Activated gamma-delta T cell treated with anti-CD3 and anti-CD28 coated beads, Interleukin-2, amount 50 U/mL, for 16 hours (primary cell): ENCODE results near the gene MAN1A1.

Experiments used
- DNase-seq: peaks from one replicate; pipeline ENCODE4 v3.0.0-alpha.2; 2020; ENCODE audit warnings: low read depth

The MAN1A1 gene

GRCh38 chr6:119233312-119233984 lies 116.1 kb downstream of the MAN1A1 start:
- DNase-seq = no peak

DNA sequence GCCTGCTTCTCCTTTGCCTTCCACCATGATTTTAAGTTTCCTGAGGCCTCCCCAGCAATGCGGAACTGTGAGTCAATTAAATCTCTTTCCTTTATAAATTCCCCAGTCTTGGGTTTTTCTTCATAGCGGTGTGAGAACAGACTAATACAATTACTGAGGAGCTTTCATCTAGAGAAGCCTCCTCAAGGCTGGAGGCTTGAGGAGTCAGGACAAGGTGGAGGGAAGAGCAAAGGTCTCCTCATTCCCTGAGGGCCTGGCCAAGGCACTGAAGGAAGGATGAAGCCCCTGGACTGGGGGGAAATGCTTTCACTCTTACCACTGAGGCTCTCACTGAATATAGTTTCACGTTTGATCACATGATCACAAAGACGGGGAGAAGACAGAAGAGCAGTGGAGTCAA lies 118.2 kb downstream of the MAN1A1 start:
- DNase-seq = no peak

GRCh38 chr6:119230160-119230559 lies 119.4 kb downstream of the MAN1A1 start:
- no peak for DNase-seq

DNA sequence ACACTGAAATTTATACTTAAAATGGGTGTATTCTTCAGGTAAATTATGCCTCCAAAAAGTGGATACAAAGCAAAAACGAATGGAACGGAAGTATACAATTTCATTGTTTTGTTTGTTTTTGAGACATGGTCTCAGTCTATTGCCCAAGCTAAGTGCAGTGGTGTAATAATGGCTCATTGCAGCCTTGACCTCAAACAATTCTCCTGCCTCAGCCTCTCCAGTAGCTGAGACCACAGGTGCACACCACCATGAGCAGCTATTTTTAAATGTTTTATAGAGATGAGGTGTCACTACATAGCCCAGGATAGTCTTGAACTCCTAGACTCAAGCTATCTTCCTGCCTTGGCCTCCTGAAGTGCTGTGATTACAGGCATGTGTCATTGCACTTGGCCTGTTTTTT lies 122.2 kb downstream of the MAN1A1 start:
- no peak for DNase-seq

DNA sequence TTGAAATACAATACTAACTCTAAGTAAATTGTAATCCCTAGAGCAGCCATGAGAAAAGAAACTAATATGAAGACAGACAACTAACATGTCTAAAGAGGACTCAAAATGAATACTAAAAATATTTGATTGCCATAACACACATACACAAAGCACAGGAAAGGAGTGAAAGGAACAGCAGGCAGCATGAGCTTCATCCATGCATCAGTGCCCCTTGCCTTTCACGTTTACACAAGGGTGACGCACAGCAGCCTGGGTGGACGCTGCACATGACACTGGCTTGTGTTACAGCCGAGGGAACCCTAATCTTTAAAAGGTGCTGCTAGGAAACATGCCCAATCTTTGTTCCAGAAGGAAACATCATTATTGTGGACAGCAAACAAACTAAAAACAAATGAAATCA lies 123.5 kb downstream of the MAN1A1 start:
- DNase-seq = no peak

DNA sequence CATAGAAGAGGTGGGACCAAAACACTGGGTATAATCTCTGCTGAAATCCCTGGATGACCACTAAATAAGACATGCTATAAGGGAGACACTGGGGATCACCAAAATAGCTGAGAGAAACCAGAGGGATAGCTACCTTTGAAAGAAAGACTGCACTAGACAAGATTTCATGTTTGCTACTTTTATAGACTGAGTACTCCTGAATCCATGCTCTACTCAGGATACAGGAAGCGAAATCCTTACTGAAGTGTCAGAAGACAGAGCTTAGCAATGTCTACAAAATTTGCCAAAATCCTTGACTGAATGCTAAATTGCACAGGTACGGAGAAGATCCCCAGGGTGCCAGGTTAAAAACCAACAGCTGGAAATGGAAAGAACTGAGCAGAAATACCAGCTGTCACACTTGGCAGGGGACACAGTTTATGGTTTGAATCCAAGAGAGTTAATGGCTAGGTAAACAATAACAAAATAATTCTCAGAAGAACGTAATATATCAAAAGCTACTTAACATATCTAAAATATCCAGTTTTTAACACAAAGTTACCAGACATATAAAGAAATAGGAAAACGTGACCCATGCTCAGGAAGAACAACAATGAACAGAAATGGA lies 125.4 kb downstream of the MAN1A1 start:
- DNase-seq = no peak

GRCh38 chr6:119220452-119220851 lies 129.1 kb downstream of the MAN1A1 start:
- no peak for DNase-seq

GRCh38 chr6:119218548-119218947 lies 131.0 kb downstream of the MAN1A1 start:
- DNase-seq = no peak

DNA sequence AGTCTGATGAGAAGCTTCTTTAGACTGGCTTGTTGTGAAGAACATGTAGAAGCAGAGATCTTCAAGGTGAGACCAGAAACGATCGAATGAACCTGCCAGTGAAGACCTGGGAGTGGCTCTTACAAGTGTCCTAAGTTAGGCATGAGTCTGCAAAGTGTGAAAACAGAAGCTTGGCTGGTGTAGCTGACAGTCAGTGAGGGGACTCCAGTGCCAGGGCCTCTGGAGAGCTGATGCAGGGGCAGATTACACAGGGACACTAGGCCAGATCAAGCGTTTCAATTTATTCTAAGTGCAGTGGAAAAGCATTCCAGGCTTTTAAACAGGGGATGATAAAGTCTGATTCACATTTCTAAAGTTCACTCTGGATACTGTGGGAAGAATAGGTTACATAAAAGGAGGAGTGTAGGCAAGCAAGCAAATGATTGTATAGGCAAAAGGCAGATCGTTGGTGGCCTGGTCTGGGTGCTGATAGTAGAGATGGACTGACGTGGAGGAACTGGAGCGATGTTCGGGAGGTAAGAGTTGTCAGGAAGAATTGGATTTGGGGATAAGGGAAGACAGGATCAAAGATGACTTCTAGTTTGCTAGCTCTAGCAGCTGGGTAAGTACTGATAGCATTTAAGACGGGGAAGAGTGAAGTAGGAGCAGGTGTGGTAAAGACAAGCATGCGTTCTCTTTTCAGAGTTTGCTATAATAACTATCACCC lies 133.5 kb downstream of the MAN1A1 start:
- no peak for DNase-seq

DNA sequence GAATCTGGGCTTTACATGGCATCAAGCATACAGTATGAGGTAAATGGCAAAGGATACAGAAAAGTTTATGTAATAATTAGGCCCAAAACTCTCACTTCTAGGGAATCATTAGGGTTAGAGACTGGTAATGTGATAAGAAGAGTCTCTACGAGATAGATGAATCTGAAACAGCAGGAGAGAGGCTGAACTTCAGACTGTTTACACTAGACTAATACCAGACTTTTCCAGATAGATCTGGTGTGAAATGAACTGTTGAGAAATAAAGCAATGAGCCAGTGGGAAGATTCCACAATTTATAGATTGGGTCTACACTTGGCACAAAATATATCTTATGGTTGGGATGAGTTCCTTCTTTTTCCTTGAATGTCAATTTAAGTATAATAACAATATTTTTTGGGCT lies 134.3 kb downstream of the MAN1A1 start:
- DNase-seq = no peak

DNA sequence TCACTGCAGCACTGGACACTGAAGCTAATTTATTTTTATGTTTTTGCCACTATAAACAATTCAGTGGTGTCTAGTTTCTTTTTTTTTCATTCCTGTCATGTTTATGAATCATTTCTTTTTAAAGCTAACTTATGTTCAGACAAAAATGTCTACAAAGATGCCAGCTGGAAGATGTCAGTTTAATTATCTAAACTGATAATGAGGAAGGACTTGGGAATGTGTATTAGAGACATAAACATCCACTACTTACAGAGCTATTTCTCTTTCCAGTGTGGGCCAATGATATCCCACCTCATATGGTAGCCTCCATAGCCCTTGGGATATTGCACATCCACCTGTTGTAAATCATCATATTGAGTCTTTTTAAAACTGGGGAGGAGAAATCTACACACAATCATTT lies 139.0 kb downstream of the MAN1A1 start:
- no peak for DNase-seq

DNA sequence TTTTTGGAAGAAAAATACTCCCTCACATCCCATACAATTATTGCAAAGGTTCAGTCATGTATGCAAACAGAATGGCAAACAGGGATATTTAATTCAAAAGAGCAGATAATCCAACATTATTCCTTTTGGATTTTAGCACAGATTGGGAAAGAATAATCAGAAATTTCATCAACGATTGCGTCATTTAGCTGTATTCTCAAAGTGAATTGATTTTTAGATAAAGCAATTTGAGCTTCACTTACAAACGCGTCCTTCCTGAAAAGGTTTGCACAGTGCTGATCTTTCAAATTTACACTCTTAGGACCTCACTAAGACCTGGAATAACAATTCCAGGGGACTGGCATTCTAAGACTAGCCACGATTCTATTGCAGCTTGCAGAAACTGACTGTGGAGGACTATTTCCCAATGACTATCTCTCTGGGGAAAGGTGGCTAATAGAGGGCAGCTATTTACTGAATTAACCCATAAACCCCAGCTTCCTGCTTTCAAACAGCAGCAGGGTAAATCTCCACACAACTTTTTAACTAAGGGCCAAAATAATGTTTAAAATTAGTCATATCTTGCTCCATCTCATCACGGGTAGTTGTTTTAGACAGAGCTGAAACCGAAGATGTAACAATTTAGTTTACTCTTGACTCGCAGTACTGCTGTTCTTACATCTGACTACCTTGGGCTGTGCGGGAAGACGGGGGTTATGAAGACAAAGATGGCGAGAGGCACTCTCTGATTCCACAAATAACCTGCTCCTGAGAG lies 139.9 kb downstream of the MAN1A1 start:
- no peak for DNase-seq

DNA sequence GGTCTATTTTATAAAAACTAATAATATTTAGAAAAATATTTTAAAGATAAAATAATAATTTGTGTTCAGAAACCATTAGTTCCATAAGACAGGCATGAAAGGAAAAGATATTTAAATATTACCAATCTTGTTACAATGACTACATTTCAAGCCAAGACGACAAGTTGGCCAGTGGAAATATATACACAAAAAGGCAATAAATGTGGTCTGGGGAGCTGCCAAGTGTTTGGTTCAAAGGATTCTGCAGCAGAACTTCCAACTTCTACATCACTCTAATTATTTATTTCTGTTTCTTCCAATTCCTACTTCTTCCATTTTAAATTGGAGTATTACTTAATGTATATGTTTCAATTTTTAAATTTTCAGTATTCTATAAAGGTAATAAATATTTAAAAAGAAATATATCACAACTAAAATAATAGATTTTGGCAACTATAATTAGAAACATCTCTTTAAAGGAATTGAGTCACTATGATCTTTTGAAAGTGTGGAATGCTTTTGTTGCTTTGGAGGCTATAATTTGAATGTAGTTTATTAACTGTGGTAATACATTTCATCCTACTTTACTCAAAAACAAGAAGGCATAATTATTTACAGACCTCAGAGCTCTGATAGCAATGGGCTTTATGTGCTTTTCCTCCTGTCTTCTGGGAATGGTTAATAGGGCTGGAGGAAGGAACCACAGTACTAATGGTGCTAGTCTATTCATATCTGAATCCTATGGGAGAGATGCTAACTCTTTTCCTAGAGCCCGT lies 141.4 kb downstream of the MAN1A1 start:
- DNase-seq = no peak

- DNase-seq = no peak
Observed at GRCh38 chr6:119207327-119207726, 142.2 kb downstream of the MAN1A1 start.

DNA sequence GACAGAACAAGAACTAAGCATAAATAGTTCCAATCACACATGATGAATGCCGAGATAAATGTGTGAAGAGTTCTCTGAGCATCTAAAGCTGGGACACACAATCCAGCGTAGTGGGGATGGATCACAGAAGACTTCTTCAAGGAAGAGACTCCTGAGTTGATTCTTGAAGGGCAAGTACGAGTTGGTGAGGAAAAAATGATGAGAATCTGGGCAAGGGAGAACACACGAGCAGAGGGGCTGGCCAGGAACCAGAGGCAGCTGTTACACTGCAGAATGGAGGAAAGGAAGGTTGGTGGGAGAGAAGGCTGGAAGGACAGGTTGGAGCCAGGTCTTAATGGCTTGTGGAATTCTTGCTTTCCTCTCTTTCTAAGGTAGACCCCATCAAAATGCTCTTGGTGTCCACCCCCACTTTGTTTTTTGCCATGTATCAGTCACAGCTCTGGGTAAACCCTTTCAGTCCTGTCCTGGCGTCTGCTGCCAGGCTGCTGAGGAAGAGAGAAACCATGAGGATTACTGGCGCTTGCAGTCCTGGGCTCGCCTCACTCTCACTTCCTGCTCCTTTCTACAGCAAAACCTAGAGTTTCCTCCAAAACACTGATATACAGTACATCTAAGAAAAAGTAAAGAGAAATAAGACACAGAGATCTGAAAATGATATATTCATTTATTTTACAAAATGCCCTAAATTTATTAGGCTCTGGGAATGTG lies 143.5 kb downstream of the MAN1A1 start:
- no peak for DNase-seq

- DNase-seq = no peak
Observed at GRCh38 chr6:119204719-119205118, 144.8 kb downstream of the MAN1A1 start.

- DNase-seq = no peak
Observed at GRCh38 chr6:119201480-119201879, 148.1 kb downstream of the MAN1A1 start.

- no peak for DNase-seq
Observed at GRCh38 chr6:119200512-119201175, 148.9 kb downstream of the MAN1A1 start.

- DNase-seq = no peak
Observed at GRCh38 chr6:119197271-119197670, 152.3 kb downstream of the MAN1A1 start.

DNA sequence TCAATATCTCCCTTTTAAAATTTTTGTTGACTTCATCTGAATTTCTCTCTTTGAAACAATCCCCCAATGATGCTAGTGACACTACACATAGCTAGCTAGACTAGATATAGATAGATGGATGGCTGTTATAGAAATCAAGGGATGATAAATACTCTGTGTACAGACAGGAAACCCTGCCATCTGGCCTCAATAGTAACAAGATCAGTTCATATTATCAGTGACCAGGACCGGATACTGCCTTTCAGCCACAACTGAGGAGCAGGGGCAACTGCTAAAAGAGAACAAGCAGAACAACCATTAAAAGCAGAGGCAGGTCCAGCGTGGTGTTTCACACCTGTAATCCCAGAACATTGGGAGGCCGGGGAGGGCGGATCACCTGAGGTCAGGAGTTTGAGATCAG lies 152.8 kb downstream of the MAN1A1 start:
- DNase-seq = no peak

DNA sequence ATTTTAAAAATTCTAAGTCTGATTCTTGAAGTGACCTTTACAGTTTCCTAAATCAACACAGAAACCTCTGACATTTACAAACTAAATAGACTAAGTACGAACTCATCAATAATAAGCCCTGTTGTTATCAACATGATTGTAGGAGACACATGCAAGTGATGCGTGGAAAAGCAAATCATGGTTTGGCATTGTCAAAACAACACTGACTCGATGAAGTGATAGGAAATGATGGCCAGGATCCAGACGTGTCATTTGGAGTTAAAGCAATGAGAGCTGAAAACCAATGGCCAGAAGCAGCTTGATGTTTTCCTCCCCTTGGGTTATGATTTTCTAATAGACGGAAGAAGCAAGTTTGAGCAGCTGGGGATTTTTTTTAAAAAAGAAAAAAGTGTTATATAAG lies 153.7 kb downstream of the MAN1A1 start:
- no peak for DNase-seq
